Measurements from ENCODE around the gene MFSD1. TPM values are rescaled to one million over a fixed set of nuclear protein-coding genes. Genes with fewer than 3 reads are reported as not detected.

MFSD1 gene
- total RNA-seq, 1 donor from 2014 or later, result 16.0 TPM

DNA sequence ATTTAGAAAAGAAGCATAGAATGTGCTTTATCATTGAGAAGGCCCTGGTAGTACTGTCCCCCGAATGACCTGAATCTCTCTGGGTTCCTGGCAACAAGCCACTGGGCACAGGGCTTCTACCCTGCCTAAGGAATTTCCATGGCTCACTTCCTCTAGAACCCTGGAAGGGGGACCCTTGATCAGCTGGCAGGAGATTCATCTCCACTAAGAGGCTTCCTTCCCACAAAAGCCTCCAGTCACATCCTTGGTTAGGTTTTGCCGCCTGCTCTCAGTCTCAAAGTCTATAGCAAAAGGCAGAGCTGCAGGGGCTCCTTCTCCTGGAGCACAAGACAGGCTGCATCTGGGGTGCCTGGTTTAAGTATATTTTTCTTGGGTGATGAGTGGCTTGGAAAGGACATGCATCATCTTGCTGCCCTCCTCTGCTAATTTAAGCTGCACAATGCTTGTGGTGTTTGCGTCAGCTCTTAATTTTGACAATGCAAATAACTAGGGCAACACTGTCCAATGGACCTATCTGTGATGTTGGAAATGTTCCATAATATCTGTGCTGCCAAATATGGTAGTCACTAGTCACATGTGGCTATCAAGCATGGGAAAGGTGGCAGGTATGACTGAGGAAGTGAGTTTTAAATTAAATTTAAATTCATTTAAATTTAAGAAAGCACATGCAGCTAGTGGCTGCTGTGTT, 36.2 kb upstream of the MFSD1 start:
- Mint-ChIP-seq H3K4me1 (peaks cover 9% of the 10 kb centered on the region), H3K9me3 (no peaks in the 10 kb centered on the region), H3K27me3 (ENCODE audit: insufficient read depth, low read depth) (no peaks in the 10 kb centered on the region), H3K4me3 (no peak overlapping the region), H3K27ac (no peak overlapping the region), H3K36me3 (no peaks in the 10 kb centered on the region)
- H3K27me3 ChIP-seq, result no peaks in the 10 kb centered on the region
- H3K27ac ChIP-seq, result no peak overlapping the region
- H3K36me3 ChIP-seq, result no peaks in the 10 kb centered on the region
- peaks cover 11% of the 10 kb centered on the region for H3K4me1 ChIP-seq
- H2AFZ ChIP-seq (replicated peaks), result no peak overlapping the region
- H4K20me1 ChIP-seq (ENCODE audit: low read depth), result no peaks in the 10 kb centered on the region
- DNase-seq (ENCODE audit: low spot score), result no peak
- no peak for TF ChIP-seq EZH2 (IDR thresholded peaks at IDR 0.05)
- TF ChIP-seq, protein P1, sequence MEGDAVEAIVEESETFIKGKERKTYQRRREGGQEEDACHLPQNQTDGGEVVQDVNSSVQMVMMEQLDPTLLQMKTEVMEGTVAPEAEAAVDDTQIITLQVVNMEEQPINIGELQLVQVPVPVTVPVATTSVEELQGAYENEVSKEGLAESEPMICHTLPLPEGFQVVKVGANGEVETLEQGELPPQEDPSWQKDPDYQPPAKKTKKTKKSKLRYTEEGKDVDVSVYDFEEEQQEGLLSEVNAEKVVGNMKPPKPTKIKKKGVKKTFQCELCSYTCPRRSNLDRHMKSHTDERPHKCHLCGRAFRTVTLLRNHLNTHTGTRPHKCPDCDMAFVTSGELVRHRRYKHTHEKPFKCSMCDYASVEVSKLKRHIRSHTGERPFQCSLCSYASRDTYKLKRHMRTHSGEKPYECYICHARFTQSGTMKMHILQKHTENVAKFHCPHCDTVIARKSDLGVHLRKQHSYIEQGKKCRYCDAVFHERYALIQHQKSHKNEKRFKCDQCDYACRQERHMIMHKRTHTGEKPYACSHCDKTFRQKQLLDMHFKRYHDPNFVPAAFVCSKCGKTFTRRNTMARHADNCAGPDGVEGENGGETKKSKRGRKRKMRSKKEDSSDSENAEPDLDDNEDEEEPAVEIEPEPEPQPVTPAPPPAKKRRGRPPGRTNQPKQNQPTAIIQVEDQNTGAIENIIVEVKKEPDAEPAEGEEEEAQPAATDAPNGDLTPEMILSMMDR (IDR thresholded peaks at IDR 0.05), result no peak
- TF ChIP-seq EZH2phosphoT487 (IDR thresholded peaks at IDR 0.05), result no peak
- no peaks in the 10 kb centered on the region for H3K9me3 ChIP-seq (ENCODE audit: low read depth)
- H3K4me3 ChIP-seq, result no peak overlapping the region
- H3K4me2 ChIP-seq, result no peak overlapping the region
- H3F3A ChIP-seq (ENCODE audit: low read depth), result no peaks in the 10 kb centered on the region
- H3K79me2 ChIP-seq (ENCODE audit: low read depth), result no peaks in the 10 kb centered on the region
- H3K9ac ChIP-seq, result no peak overlapping the region

DNA sequence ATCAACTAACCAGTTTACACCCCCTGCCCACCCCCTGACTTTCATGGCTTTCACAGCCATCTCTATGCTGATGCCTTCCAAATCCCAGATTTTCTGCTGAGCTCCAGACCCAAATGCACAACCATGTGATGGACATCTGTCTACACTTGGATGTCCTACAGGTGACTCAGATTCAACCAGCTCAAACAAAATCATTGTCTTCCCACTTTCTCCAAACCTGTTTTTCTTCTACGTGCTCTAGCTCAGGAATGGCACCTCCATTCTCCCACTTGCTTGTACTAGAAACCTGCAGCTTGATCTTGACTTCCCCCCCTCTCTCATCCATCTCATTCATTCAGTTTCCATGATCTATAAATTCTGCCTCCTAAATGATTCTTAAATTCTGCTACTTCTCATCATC, 35.5 kb upstream of the MFSD1 start:
- Histone ChIP-seq H3K4me1 (peaks cover 11% of the 10 kb centered on the region), H3K9me3 (ENCODE audit: low read depth) (no peaks in the 10 kb centered on the region), H4K20me1 (ENCODE audit: low read depth) (no peaks in the 10 kb centered on the region), H3K9ac (no peak overlapping the region), H3K27ac (no peak overlapping the region), H3K79me2 (ENCODE audit: low read depth) (no peaks in the 10 kb centered on the region), H3K27me3 (no peaks in the 10 kb centered on the region), H3K4me2 (no peak overlapping the region), H3K36me3 (no peaks in the 10 kb centered on the region), H3F3A (ENCODE audit: low read depth) (no peaks in the 10 kb centered on the region), H3K4me3 (no peak overlapping the region), H2AFZ (replicated peaks) (no peak overlapping the region)
- Mint-ChIP-seq H3K9me3 (no peaks in the 10 kb centered on the region), H3K27ac (no peak overlapping the region), H3K4me1 (peaks cover 9% of the 10 kb centered on the region), H3K4me3 (no peak overlapping the region), H3K36me3 (no peaks in the 10 kb centered on the region), H3K27me3 (ENCODE audit: insufficient read depth, low read depth) (no peaks in the 10 kb centered on the region)
- DNase-seq (ENCODE audit: low spot score), result no peak
- no peak for TF ChIP-seq EZH2 (IDR thresholded peaks at IDR 0.05)

DNA sequence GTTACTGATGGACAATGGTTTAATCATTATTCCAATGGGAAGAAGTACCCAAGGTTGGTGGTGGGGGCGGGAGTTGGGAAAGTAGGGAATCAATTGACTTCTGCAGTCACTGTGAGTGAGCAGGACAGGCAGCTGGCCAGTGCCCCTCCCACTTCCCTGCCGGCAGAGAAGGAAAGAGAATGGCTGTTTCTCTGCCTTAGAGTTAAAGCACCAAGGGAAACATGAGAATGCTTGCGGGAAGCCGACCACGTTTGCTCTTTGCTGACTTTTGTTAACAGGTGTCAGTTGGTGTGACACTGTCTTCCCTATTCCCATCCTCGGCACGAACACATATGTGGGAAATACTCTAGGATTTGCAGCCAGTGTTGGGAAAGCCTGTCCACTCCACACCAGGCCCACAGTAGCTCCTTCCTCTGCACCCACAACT, 33.5 kb upstream of the MFSD1 start:
- H3K36me3 Mint-ChIP-seq, result no peaks in the 10 kb centered on the region
- no peak overlapping the region for H3K9ac ChIP-seq
- no peaks in the 10 kb centered on the region for H3F3A ChIP-seq (ENCODE audit: low read depth)
- H3K79me2 ChIP-seq (ENCODE audit: low read depth), result no peaks in the 10 kb centered on the region
- H3K4me1 Mint-ChIP-seq, result peaks cover 9% of the 10 kb centered on the region
- no peaks in the 10 kb centered on the region for H3K9me3 ChIP-seq (ENCODE audit: low read depth)
- peak; percentile 74 for DNase-seq (ENCODE audit: low spot score)
- no peaks in the 10 kb centered on the region for H3K9me3 Mint-ChIP-seq
- H3K4me1 ChIP-seq, result peaks cover 11% of the 10 kb centered on the region
- H4K20me1 ChIP-seq (ENCODE audit: low read depth), result no peaks in the 10 kb centered on the region
- H2AFZ ChIP-seq (replicated peaks), result peak overlapping the region; percentile 53
- peaks cover 2% of the 10 kb centered on the region for H3K27me3 Mint-ChIP-seq (ENCODE audit: insufficient read depth, low read depth)
- no peak overlapping the region for H3K27ac ChIP-seq
- peak overlapping the region; percentile 77 for H3K27ac Mint-ChIP-seq
- peak overlapping the region; percentile 13 for H3K4me3 ChIP-seq
- no peaks in the 10 kb centered on the region for H3K27me3 ChIP-seq
- peak overlapping the region; percentile 69 for H3K4me2 ChIP-seq
- no peaks in the 10 kb centered on the region for H3K36me3 ChIP-seq
- TF ChIP-seq EZH2 (IDR thresholded peaks at IDR 0.05), result no peak
- TF ChIP-seq, protein P1 (IDR thresholded peaks at IDR 0.05), result no peak
- TF ChIP-seq EZH2phosphoT487 (IDR thresholded peaks at IDR 0.05), result no peak
- H3K4me3 Mint-ChIP-seq, result no peak overlapping the region

DNA sequence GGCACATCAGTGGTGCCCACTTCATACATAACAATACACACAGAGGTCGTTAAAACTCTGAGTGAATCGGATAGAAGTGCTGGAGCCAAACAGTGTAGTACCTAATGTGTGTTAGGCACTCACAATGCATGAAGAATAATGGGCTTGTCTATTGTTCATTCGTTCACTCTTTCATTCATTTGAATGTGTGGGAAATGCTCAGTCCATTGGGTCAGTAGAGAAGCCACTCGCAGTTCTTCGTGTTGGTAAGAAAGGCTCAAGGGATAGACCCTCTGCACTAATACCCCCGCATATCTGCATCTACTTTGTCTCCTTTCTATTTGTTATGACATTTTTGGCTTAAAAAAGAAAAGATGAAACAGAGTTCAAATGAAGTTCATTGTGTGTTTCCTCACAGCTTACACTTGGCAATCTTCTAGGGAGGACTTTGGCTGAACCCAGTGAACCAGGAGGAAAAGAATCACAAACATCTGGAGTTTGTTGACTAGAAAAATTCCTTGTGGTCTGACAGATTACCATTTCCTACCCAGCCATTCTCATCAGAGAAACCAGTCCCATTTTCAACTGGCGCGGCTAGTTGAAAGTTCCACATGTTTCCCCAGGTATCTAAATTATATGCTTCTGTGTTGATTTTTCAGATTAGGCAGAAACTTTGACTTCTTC, 32.8 kb upstream of the MFSD1 start:
- H3F3A ChIP-seq (ENCODE audit: low read depth), result no peaks in the 10 kb centered on the region
- peak overlapping the region; percentile 69 for H3K4me2 ChIP-seq
- no peak overlapping the region for H3K27ac ChIP-seq
- TF ChIP-seq EZH2 (IDR thresholded peaks at IDR 0.05), result no peak
- TF ChIP-seq, protein P1 (IDR thresholded peaks at IDR 0.05), result no peak
- no peak for TF ChIP-seq EZH2phosphoT487 (IDR thresholded peaks at IDR 0.05)
- H3K27me3 ChIP-seq, result no peaks in the 10 kb centered on the region
- H3K9me3 ChIP-seq (ENCODE audit: low read depth), result no peaks in the 10 kb centered on the region
- Mint-ChIP-seq H3K27ac (peak overlapping the region; percentile 77), H3K4me1 (peaks cover 9% of the 10 kb centered on the region), H3K4me3 (no peak overlapping the region), H3K27me3 (ENCODE audit: insufficient read depth, low read depth) (peaks cover 2% of the 10 kb centered on the region), H3K36me3 (no peaks in the 10 kb centered on the region), H3K9me3 (no peaks in the 10 kb centered on the region)
- H3K36me3 ChIP-seq, result no peaks in the 10 kb centered on the region
- no peak overlapping the region for H3K9ac ChIP-seq
- no peak overlapping the region for H2AFZ ChIP-seq (replicated peaks)
- H4K20me1 ChIP-seq (ENCODE audit: low read depth), result no peaks in the 10 kb centered on the region
- peak; percentile 11 for DNase-seq (ENCODE audit: low spot score)
- H3K4me3 ChIP-seq, result peak overlapping the region; percentile 13
- peaks cover 11% of the 10 kb centered on the region for H3K4me1 ChIP-seq
- no peaks in the 10 kb centered on the region for H3K79me2 ChIP-seq (ENCODE audit: low read depth)
